B cell (primary cell): ENCODE results near the gene MSH3. TPM values are rescaled to one million over a fixed set of nuclear protein-coding genes. Genes with fewer than 3 reads are reported as not detected.
A peak's percentile ranks its signal among the peaks of the same experiment; 100 is the strongest.

Experiments used
- ATAC-seq: fragments of 200-7000 bp; cut with Tn5 transposase; one replicate; pipeline ENCODE4 v1.10.0; 2021; ENCODE audit warnings: low read depth, mild to moderate bottlenecking, moderate number of reproducible peaks, moderate library complexity
- CTCF ChIA-PET: fragments of 350-600 bp; sonication (Branson Sonifier 250); formaldehyde crosslinking; loops from one replicate; lab custom pipeline; 2021; ENCODE audit warnings: antibody characterized with exemption, inconsistent platforms; lab: Charles Lee
- POLR2A ChIA-PET: fragments of 350-600 bp; sonication (Branson Sonifier 250); formaldehyde crosslinking; loops from one replicate; lab custom pipeline; 2021; ENCODE audit warnings: antibody characterized with exemption; lab: Charles Lee
- DNase-seq: peaks from one replicate; pipeline ENCODE4 v3.0.0; 2013
- H2AFZ ChIP-seq: 2 replicates; pipeline ENCODE4 v1.6.1; 2012; ENCODE audit warnings: mild to moderate bottlenecking, low read depth, low read length; ENCODE audit not compliant: insufficient read depth, poor library complexity, severe bottlenecking
- H3K27ac ChIP-seq, 2 donors: 1 replicate in 1 of 2; 2 replicates in 1 of 2; pipeline ENCODE4 v1.5.1; 2012 to 2013; ENCODE audit warnings: low read length in 2 of 2, mild to moderate bottlenecking in 2 of 2, moderate library complexity in 1 of 2
- H3K27me3 ChIP-seq, 4 experiments: fragments of 200-600 bp in 1 of 4; sonication (generic) in 1 of 4; replicated peaks in 1 of 4; 1 replicate in 2 of 4; 2 replicates in 2 of 4; pipeline versions ENCODE4 v1.6.1 to v1.7.0; 2013 to 2016; ENCODE audit warnings: low read length in 3 of 4, mild to moderate bottlenecking in 2 of 4, mixed read lengths in 1 of 4, moderate library complexity in 1 of 4; ENCODE audit not compliant: insufficient read depth in 4 of 4, control insufficient read depth in 3 of 4; ENCODE audit errors: control extremely low read depth in 1 of 4
- H3K36me3 ChIP-seq, 2 experiments: replicated peaks in 1 of 2; 1 replicate in 1 of 2; 2 replicates in 1 of 2; pipeline versions ENCODE4 v1.6.1 to v1.7.1; 2013; ENCODE audit warnings: low read length in 1 of 2; ENCODE audit not compliant: insufficient read depth in 2 of 2, control insufficient read depth in 1 of 2; ENCODE audit errors: control extremely low read depth in 1 of 2, extremely low read depth in 1 of 2
- H3K4me1 ChIP-seq, 2 donors: fragments of 200-600 bp in 1 of 2; sonication (generic) in 1 of 2; 1 replicate in 1 of 2; 2 replicates in 1 of 2; pipeline versions ENCODE4 v1.5.1 to v1.6.1; 2013 to 2017; ENCODE audit warnings: low read length in 2 of 2; ENCODE audit not compliant: control insufficient read depth in 2 of 2, insufficient read depth in 2 of 2
- H3K4me2 ChIP-seq: replicated peaks from 2 replicates; pipeline ENCODE3; 2012; ENCODE audit warnings: mild to moderate bottlenecking, low read depth, low read length; ENCODE audit not compliant: poor library complexity, severe bottlenecking
- H3K4me3 ChIP-seq, 5 experiments: fragments of 200-600 bp in 1 of 5; sonication (generic) in 1 of 5; 1 replicate in 3 of 5; 2 replicates in 2 of 5; pipeline versions ENCODE4 v1.5.1 to v1.7.0; 2011 to 2016; ENCODE audit warnings: low read length in 4 of 5, mild to moderate bottlenecking in 4 of 5, low read depth in 2 of 5, control low read depth in 1 of 5, moderate library complexity in 1 of 5; ENCODE audit not compliant: insufficient read depth in 1 of 5; ENCODE audit errors: control extremely low read depth in 1 of 5, extremely low read depth in 1 of 5
- H3K79me2 ChIP-seq: fragments of 200-600 bp; sonication (generic); one replicate; pipeline ENCODE4 v1.6.0; 2016; ENCODE audit warnings: low read length; ENCODE audit not compliant: control insufficient read depth, insufficient read depth
- H3K9ac ChIP-seq: fragments of 200-600 bp; sonication (generic); 2 replicates; pipeline ENCODE4 v1.6.1; 2017; ENCODE audit warnings: mild to moderate bottlenecking, low read length, moderate library complexity
- H3K9me3 ChIP-seq, 3 donors: one replicate each; pipeline versions ENCODE4 v1.6.1 to v1.7.1; 2013; ENCODE audit warnings: low read length in 2 of 3; ENCODE audit not compliant: control insufficient read depth in 2 of 3, insufficient read depth in 1 of 3; ENCODE audit errors: control extremely low read depth in 1 of 3
- H4K20me1 ChIP-seq: 2 replicates; pipeline ENCODE4 v1.6.0; 2012; ENCODE audit warnings: mild to moderate bottlenecking, low read length; ENCODE audit not compliant: insufficient read depth, control insufficient read depth, poor library complexity, severe bottlenecking
- H3K27ac Mint-ChIP-seq: one replicate; pipeline ENCODE4 v1.8.0; 2021; ENCODE audit warnings: mixed read lengths
- H3K27me3 Mint-ChIP-seq: one replicate; pipeline ENCODE4 v1.8.0; 2021; ENCODE audit warnings: mixed read lengths
- H3K4me1 Mint-ChIP-seq: one replicate; pipeline ENCODE4 v1.8.0; 2021; ENCODE audit warnings: mixed read lengths
- H3K4me3 Mint-ChIP-seq: one replicate; pipeline ENCODE4 v1.8.0; 2021; ENCODE audit warnings: mixed read lengths
- H3K9me3 Mint-ChIP-seq: one replicate; pipeline ENCODE4 v1.8.0; 2022; ENCODE audit warnings: mixed read lengths; ENCODE audit not compliant: insufficient read depth
- EZH2 ChIP-seq: IDR thresholded peaks from 2 replicates; pipeline ENCODE4 v1.6.1; 2012; ENCODE audit warnings: borderline replicate concordance, low read depth, mild to moderate bottlenecking, moderate library complexity, low read length; ENCODE audit not compliant: insufficient read depth, poor library complexity, severe bottlenecking
- WGBS: methylation state at CpG from one replicate; pipeline ENCODE4 v1.1.5; 2013; ENCODE audit warnings: missing lambda C conversion rate; ENCODE audit not compliant: insufficient coverage; 5-methylcytosine and 5-hydroxymethylcytosine counted together
- intact Hi-C: fragments of 100-400 bp; cut with micrococcal nuclease; formaldehyde crosslinking; loops from one replicate; pipeline ENCODE4 v1.10.0; 2022
- polyA plus RNA-seq: library from polyadenylated mRNA; depleted of rRNA; stranded (reverse); fragments of >200 nt; gene quantifications from 2 replicates; pipeline ENCODE4 v1.2.3, GENCODE V29; 2012
- total RNA-seq, 2 donors: library from RNA; stranded (reverse); fragments of 120-200 nt in 1 of 2; gene quantifications; 1 replicate in 1 of 2; 2 replicates in 1 of 2; pipeline versions ENCODE4 v1.2.3 to v1.2.4, GENCODE V29; 2013 to 2022
- TF ChIP-seq, protein P1 (sequence below): fragments of 200-600 bp; IDR thresholded peaks from one replicate; pipeline ENCODE4 v1.8.0; 2022; ENCODE audit warnings: antibody characterized with exemption, mild to moderate bottlenecking

The MSH3 gene
- total and polyA plus RNA-seq, 2 donors (not counting 1 experiment from before 2014, with no cell fraction given), result 3.5 to 26.3 TPM

DNA sequence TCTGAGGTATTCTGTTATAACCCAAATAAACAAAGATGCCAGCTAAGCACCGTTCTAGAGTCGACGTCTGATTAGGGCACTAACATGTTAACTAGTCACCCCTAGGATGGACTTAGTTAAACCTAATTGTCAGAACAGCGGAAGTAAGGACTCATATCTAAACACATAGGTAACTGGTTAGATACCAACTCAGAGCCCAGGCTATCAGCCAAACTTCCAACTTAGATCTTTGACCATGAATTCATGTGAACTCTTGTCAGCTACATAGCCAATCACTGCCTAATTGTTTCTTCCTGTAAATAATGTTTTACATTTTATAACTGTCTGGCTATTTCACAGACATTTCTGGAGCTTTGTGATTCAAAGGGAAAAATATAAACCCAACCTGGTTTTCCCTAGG is 84.6 kb downstream of the MSH3 start:
- ChIA-PET CTCF (no interaction called here), POLR2A (no interaction called here)
- intact Hi-C loops, result no loop called here
- no peak overlapping the region for H3K27ac Mint-ChIP-seq
- no peak overlapping the region for H3K4me3 Mint-ChIP-seq
- TF ChIP-seq EZH2, result no peak
- TF ChIP-seq, protein P1, sequence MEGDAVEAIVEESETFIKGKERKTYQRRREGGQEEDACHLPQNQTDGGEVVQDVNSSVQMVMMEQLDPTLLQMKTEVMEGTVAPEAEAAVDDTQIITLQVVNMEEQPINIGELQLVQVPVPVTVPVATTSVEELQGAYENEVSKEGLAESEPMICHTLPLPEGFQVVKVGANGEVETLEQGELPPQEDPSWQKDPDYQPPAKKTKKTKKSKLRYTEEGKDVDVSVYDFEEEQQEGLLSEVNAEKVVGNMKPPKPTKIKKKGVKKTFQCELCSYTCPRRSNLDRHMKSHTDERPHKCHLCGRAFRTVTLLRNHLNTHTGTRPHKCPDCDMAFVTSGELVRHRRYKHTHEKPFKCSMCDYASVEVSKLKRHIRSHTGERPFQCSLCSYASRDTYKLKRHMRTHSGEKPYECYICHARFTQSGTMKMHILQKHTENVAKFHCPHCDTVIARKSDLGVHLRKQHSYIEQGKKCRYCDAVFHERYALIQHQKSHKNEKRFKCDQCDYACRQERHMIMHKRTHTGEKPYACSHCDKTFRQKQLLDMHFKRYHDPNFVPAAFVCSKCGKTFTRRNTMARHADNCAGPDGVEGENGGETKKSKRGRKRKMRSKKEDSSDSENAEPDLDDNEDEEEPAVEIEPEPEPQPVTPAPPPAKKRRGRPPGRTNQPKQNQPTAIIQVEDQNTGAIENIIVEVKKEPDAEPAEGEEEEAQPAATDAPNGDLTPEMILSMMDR, result no peak
- Histone ChIP-seq H3K4me3 (no peak overlapping the region), H3K27ac (peak overlapping the region in 1 of 2 donors; percentile 19), H3K4me1 (peaks cover 11 to 15% of the 10 kb centered on the region in 2 donors), H3K4me2 (no peak overlapping the region), H3K36me3 (peaks cover 8 to 10% of the 10 kb centered on the region in 2 experiments), H4K20me1 (no peaks in the 10 kb centered on the region), H3K79me2 (no peaks in the 10 kb centered on the region), H2AFZ (no peak overlapping the region), H3K9me3 (no peaks in the 10 kb centered on the region), H3K9ac (no peak overlapping the region), H3K27me3 (no peaks in the 10 kb centered on the region)
- ATAC-seq, result no peak
- 95% methylated on average over 4 of the region's 4 CpGs for WGBS
- peaks cover 37% of the 10 kb centered on the region for H3K4me1 Mint-ChIP-seq
- DNase-seq, result no peak
- H3K9me3 Mint-ChIP-seq, result no peaks in the 10 kb centered on the region
- H3K27me3 Mint-ChIP-seq, result no peaks in the 10 kb centered on the region

DNA sequence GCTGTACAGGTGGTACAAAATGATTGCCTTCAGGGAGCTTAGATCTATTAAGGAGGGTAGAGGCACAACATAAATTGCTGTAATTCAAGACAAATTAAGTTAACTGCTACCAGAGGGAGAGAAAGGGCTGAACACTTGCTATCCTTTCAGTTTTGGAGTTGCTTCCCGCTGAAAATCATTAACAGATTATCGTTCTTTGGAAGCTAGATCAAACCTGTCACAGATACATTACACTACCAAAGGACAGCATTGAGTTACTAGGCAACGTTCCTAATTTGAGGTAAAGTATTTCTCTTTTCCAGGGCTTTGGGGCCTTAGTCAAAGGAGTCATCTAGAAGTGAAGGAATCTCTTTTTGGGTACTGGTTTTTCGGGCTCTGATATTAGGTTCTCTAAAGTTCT is 85.0 kb downstream of the MSH3 start:
- Histone ChIP-seq H3K9ac (no peak overlapping the region), H3K27me3 (no peaks in the 10 kb centered on the region), H3K4me3 (no peak overlapping the region), H3K27ac (peak overlapping the region in 1 of 2 donors; percentile 19), H4K20me1 (no peaks in the 10 kb centered on the region), H3K79me2 (no peaks in the 10 kb centered on the region), H3K36me3 (peaks cover 8% of the 10 kb centered on the region in 2 experiments), H3K4me1 (peaks cover 11 to 15% of the 10 kb centered on the region in 2 donors), H2AFZ (no peak overlapping the region), H3K9me3 (no peaks in the 10 kb centered on the region), H3K4me2 (no peak overlapping the region)
- Mint-ChIP-seq H3K27ac (peak overlapping the region; percentile 57), H3K4me1 (peaks cover 37% of the 10 kb centered on the region), H3K27me3 (no peaks in the 10 kb centered on the region), H3K9me3 (no peaks in the 10 kb centered on the region), H3K4me3 (no peak overlapping the region)
- intact Hi-C loops, result no loop called here
- ChIA-PET POLR2A (no interaction called here), CTCF (interaction anchor here (0.6 kb wide), 1 partner anchor 110 kb away, joined by 3 read pairs; no protein-coding TSS in a partner anchor)
- DNase-seq (no peak), ATAC-seq (no peak)
- TF ChIP-seq, protein P1, result no peak
- no peak for TF ChIP-seq EZH2
- no CpG with 5 or more reads among the region's 4 CpGs for WGBS
